Transverse colon (tissue), 4 donors: ENCODE data around the gene C4orf36.

Experiments
- CTCF ChIP-seq, 5 experiments: fragments of 200-600 bp in 3 of 5; fragments of 450-650 bp in 2 of 5; sonication (generic) in 3 of 5; IDR thresholded peaks; 1 replicate in 2 of 5; 2 replicates in 3 of 5; pipeline ENCODE4 v1.5.1; 2016 to 2017; ENCODE audit warnings: antibody characterized with exemption in 5 of 5, inconsistent platforms in 3 of 5, mild to moderate bottlenecking in 2 of 5, moderate library complexity in 1 of 5
- POLR2A ChIP-seq: fragments of 450-650 bp; IDR thresholded peaks from one replicate; pipeline ENCODE4 v1.6.1; 2016; ENCODE audit warnings: antibody characterized with exemption, mild to moderate bottlenecking, moderate library complexity
- POLR2AphosphoS5 ChIP-seq, 3 donors: sonication (generic); formaldehyde crosslinking; IDR thresholded peaks; one replicate each; pipeline ENCODE4 v1.6.1; 2016; ENCODE audit warnings: antibody characterized with exemption in 3 of 3

GRCh38 chr4:86934147-86934770 lies 42.0 kb upstream of the C4orf36 start:
- TF ChIP-seq CTCF (IDR thresholded peaks at IDR 0.05) (no peak), POLR2A (no peak), POLR2AphosphoS5 (IDR thresholded peaks at IDR 0.05) (no peak)
